Urinary bladder (tissue), 4 donors: ENCODE data around the gene SOWAHA. TPM values are rescaled to one million over a fixed set of nuclear protein-coding genes. Genes with fewer than 3 reads are reported as not detected.

Experiments
- DNase-seq: peaks from one replicate; pipeline ENCODE4 v3.0.0-alpha.2; 2015; ENCODE audit errors: extremely low spot score
- H3K27ac ChIP-seq: one replicate; pipeline ENCODE4 v1.5.1; 2013; ENCODE audit warnings: low read depth, mild to moderate bottlenecking, moderate library complexity
- H3K36me3 ChIP-seq: one replicate; pipeline ENCODE4 v1.6.1; 2013; ENCODE audit warnings: mild to moderate bottlenecking, moderate library complexity; ENCODE audit not compliant: insufficient read depth
- H3K4me1 ChIP-seq: one replicate; pipeline ENCODE4 v1.6.1; 2013; ENCODE audit warnings: mild to moderate bottlenecking, moderate library complexity; ENCODE audit not compliant: insufficient read depth
- H3K4me3 ChIP-seq: one replicate; pipeline ENCODE4 v1.5.1; 2013; ENCODE audit warnings: low read depth, low read length
- WGBS: extraction: QIAGEN DNeasy Blood & Tissue Kit; methylation state at CpG from one replicate; pipeline ENCODE4 v1.1.7; 2013; 5-methylcytosine and 5-hydroxymethylcytosine counted together
- polyA plus RNA-seq: library from polyadenylated mRNA; stranded (reverse); fragments of 200-250 nt; gene quantifications from one replicate; pipeline ENCODE4 v1.2.3, GENCODE V29; 2013
- total RNA-seq: library from RNA; depleted of rRNA; stranded (reverse); fragments of >200 nt; gene quantifications from one replicate; pipeline ENCODE4 v1.2.3, GENCODE V29; 2014
- donor health status: healthy with polysubstance abuse.
- donor health status: healthy.

SOWAHA gene
- total and polyA plus RNA-seq, 2 donors: 0.48 to 0.65 TPM

- Histone ChIP-seq H3K4me1 (no peaks in the 10 kb centered on the region), H3K4me3 (peak overlapping the region; percentile 84), H3K27ac (peak overlapping the region; percentile 95), H3K36me3 (no peaks in the 10 kb centered on the region)
- 3% methylated on average over 75 of the region's 75 CpGs for WGBS
- DNase-seq: no peak
Observed at GRCh38 chr5:132829742-132830435, 16.8 kb downstream of the SOWAHA start.

GRCh38 chr5:132830436-132831094 is 17.5 kb downstream of the SOWAHA start, which contains the start of gene SHROOM1:
TSS of gene SHROOM1 (minus strand) at chr5:132830647. CDS start at chr5:132826140, 4,507 bp downstream.
- Histone ChIP-seq H3K36me3 (no peaks in the 10 kb centered on the region), H3K4me1 (no peaks in the 10 kb centered on the region), H3K4me3 (peak within 1 kb of the TSS; percentile 84), H3K27ac (peak within 1 kb of the TSS; percentile 95)
- DNase-seq: no peak
- WGBS: 4% methylated on average over 78 of the region's 78 CpGs

GRCh38 chr5:132831095-132831860 is 18.2 kb downstream of the SOWAHA start:
- no peak for DNase-seq
- Histone ChIP-seq H3K4me1 (no peaks in the 10 kb centered on the region), H3K27ac (peak overlapping the region; percentile 95), H3K4me3 (peak overlapping the region; percentile 84), H3K36me3 (no peaks in the 10 kb centered on the region)
- 90% methylated on average over 15 of the region's 15 CpGs for WGBS

- DNase-seq: no peak
- Histone ChIP-seq H3K36me3 (no peaks in the 10 kb centered on the region), H3K4me3 (no peak overlapping the region), H3K27ac (no peak overlapping the region), H3K4me1 (no peaks in the 10 kb centered on the region)
- WGBS: 91% methylated on average over 5 of the region's 5 CpGs
Observed at GRCh38 chr5:132832612-132833011, 19.5 kb downstream of the SOWAHA start.

- Histone ChIP-seq H3K27ac (no peak overlapping the region), H3K36me3 (no peaks in the 10 kb centered on the region), H3K4me1 (no peaks in the 10 kb centered on the region), H3K4me3 (no peak overlapping the region)
- no peak for DNase-seq
- WGBS: 97% methylated on average over 3 of the region's 3 CpGs
Observed at GRCh38 chr5:132834057-132834456, 21.0 kb downstream of the SOWAHA start.

GRCh38 chr5:132836852-132837251 is 23.8 kb downstream of the SOWAHA start:
- Histone ChIP-seq H3K27ac (no peak overlapping the region), H3K4me3 (no peak overlapping the region), H3K4me1 (peaks cover 2% of the 10 kb centered on the region), H3K36me3 (no peaks in the 10 kb centered on the region)
- WGBS: 100% methylated on average over 1 of the region's 1 CpG
- no peak for DNase-seq

GRCh38 chr5:132837868-132838267 is 24.8 kb downstream of the SOWAHA start:
- peak overlapping the region; percentile 90 for H3K27ac ChIP-seq

GRCh38 chr5:132838516-132839282 is 25.6 kb downstream of the SOWAHA start:
- no peak overlapping the region for H3K4me3 ChIP-seq
- WGBS: 71% methylated on average over 3 of the region's 3 CpGs
- H3K27ac ChIP-seq: peak overlapping the region; percentile 90
- H3K4me1 ChIP-seq: peaks cover 2% of the 10 kb centered on the region
- DNase-seq: no peak
- H3K36me3 ChIP-seq: no peaks in the 10 kb centered on the region

More at GRCh38 chr5:132837868-132838267, 24.8 kb downstream of the SOWAHA start:
- Histone ChIP-seq H3K4me1 (peaks cover 2% of the 10 kb centered on the region), H3K36me3 (no peaks in the 10 kb centered on the region), H3K4me3 (no peak overlapping the region)
- WGBS: 73% methylated on average over 2 of the region's 2 CpGs
- no peak for DNase-seq

GRCh38 chr5:132839426-132840301 is 26.6 kb downstream of the SOWAHA start:
- H3K36me3 ChIP-seq: no peaks in the 10 kb centered on the region

GRCh38 chr5:132840313-132840712 is 27.2 kb downstream of the SOWAHA start:
- H3K4me3 ChIP-seq: no peak overlapping the region
- 51% methylated on average over 3 of the region's 3 CpGs for WGBS
- H3K4me1 ChIP-seq: peaks cover 2% of the 10 kb centered on the region
- no peaks in the 10 kb centered on the region for H3K36me3 ChIP-seq
- no peak for DNase-seq
- peak overlapping the region; percentile 68 for H3K27ac ChIP-seq

More at GRCh38 chr5:132839426-132840301, 26.6 kb downstream of the SOWAHA start:
- WGBS: 55% methylated on average over 8 of the region's 8 CpGs
- peak overlapping the region; percentile 90 for H3K27ac ChIP-seq
- H3K4me1 ChIP-seq: peaks cover 2% of the 10 kb centered on the region
- H3K4me3 ChIP-seq: no peak overlapping the region
- peak; percentile 71 for DNase-seq

GRCh38 chr5:132840896-132841295 is 27.8 kb downstream of the SOWAHA start:
- H3K27ac ChIP-seq: peak overlapping the region; percentile 68
- peaks cover 2% of the 10 kb centered on the region for H3K4me1 ChIP-seq
- 58% methylated on average over 1 of the region's 1 CpG for WGBS
- H3K36me3 ChIP-seq: no peaks in the 10 kb centered on the region
- no peak overlapping the region for H3K4me3 ChIP-seq
- no peak for DNase-seq

- WGBS: 88% methylated on average over 4 of the region's 4 CpGs
- Histone ChIP-seq H3K27ac (no peak overlapping the region), H3K4me1 (peaks cover 2% of the 10 kb centered on the region), H3K36me3 (no peaks in the 10 kb centered on the region), H3K4me3 (no peak overlapping the region)
- DNase-seq: no peak
Observed at GRCh38 chr5:132841305-132841704, 28.2 kb downstream of the SOWAHA start.
